HG03280 (cell line): ENCODE data around the gene WAC.
"Not testable (repeated sequence)": the region's sequence is repeated elsewhere in the genome, so short reads cannot be mapped to it uniquely, and the experiment has no call there.

ENCODE experiments used
- ATAC-seq: cut with Tn5 transposase; IDR thresholded peaks from one replicate; pipeline ENCODE4 v1.9.1; 2021; ENCODE audit warnings: mild to moderate bottlenecking, moderate library complexity; ENCODE audit not compliant: unreplicated experiment

WAC gene

GRCh38 chr10:28604567-28605536, 71.9 kb downstream of the WAC start:
- no peak for ATAC-seq

GRCh38 chr10:28606568-28606967, 73.7 kb downstream of the WAC start:
- ATAC-seq = no peak

- ATAC-seq = not testable (repeated sequence)
Measured at GRCh38 chr10:28609636-28610035, 76.7 kb downstream of the WAC start.

- ATAC-seq = no peak
Measured at GRCh38 chr10:28612877-28613276, 80.0 kb downstream of the WAC start.

- no peak for ATAC-seq
Measured at GRCh38 chr10:28616514-28616913, 83.6 kb downstream of the WAC start.

- no peak for ATAC-seq
Measured at GRCh38 chr10:28619455-28619854, 86.5 kb downstream of the WAC start.

GRCh38 chr10:28620251-28620650, 87.3 kb downstream of the WAC start:
- ATAC-seq = no peak

- ATAC-seq = no peak
Measured at GRCh38 chr10:28623483-28623882, 90.6 kb downstream of the WAC start.

- ATAC-seq = no peak
Measured at GRCh38 chr10:28624351-28624750, 91.4 kb downstream of the WAC start.

- no peak for ATAC-seq
Measured at GRCh38 chr10:28627102-28627501, 94.2 kb downstream of the WAC start.

- peak; percentile 71 for ATAC-seq
Measured at GRCh38 chr10:28628184-28628893, 95.4 kb downstream of the WAC start.

GRCh38 chr10:28631896-28632583, 99.1 kb downstream of the WAC start:
- no peak for ATAC-seq

GRCh38 chr10:28632584-28632945, 99.6 kb downstream of the WAC start:
- no peak for ATAC-seq

GRCh38 chr10:28633750-28634149, 100.8 kb downstream of the WAC start:
- ATAC-seq = no peak

- no peak for ATAC-seq
Measured at GRCh38 chr10:28637346-28637745, 104.4 kb downstream of the WAC start.

- no peak for ATAC-seq
Measured at GRCh38 chr10:28638392-28638791, 105.5 kb downstream of the WAC start.

GRCh38 chr10:28640551-28640950, 107.6 kb downstream of the WAC start:
- ATAC-seq = no peak

GRCh38 chr10:28644647-28645046, 111.7 kb downstream of the WAC start:
- ATAC-seq = no peak

GRCh38 chr10:28652106-28652505, 119.2 kb downstream of the WAC start:
- no peak for ATAC-seq

- no peak for ATAC-seq
Measured at GRCh38 chr10:28652703-28653102, 119.8 kb downstream of the WAC start.

GRCh38 chr10:28658824-28659223, 125.9 kb downstream of the WAC start:
- not testable (repeated sequence) for ATAC-seq
